GM10248 (cell line): ENCODE data around the gene HAL.
A peak's percentile ranks its signal among the peaks of the same experiment; 100 is the strongest.

ENCODE experiments used
- CTCF ChIA-PET: fragments of 300-600 bp; sonication (Branson Sonifier 250); formaldehyde crosslinking; extraction: SDS; loops from one replicate; lab custom pipeline; 2021; ENCODE audit warnings: antibody characterized with exemption; lab: Yijun Ruan, JAX
- POLR2A ChIA-PET: fragments of 350-650 bp; sonication (Branson Sonifier 250); formaldehyde crosslinking; extraction: SDS; loops from one replicate; lab custom pipeline; 2020; ENCODE audit warnings: antibody characterized with exemption; lab: Yijun Ruan, JAX
- DNase-seq: peaks from one replicate; pipeline ENCODE4 v3.0.0; 2012; ENCODE audit errors: extremely low spot score
- TF ChIP-seq, protein P1 (sequence below): IDR thresholded peaks from 2 replicates; pipeline ENCODE4 v1.5.1; 2012; ENCODE audit warnings: mild to moderate bottlenecking, low read depth; ENCODE audit errors: extremely low read depth, missing control alignments, control extremely low read depth

HAL gene

DNA sequence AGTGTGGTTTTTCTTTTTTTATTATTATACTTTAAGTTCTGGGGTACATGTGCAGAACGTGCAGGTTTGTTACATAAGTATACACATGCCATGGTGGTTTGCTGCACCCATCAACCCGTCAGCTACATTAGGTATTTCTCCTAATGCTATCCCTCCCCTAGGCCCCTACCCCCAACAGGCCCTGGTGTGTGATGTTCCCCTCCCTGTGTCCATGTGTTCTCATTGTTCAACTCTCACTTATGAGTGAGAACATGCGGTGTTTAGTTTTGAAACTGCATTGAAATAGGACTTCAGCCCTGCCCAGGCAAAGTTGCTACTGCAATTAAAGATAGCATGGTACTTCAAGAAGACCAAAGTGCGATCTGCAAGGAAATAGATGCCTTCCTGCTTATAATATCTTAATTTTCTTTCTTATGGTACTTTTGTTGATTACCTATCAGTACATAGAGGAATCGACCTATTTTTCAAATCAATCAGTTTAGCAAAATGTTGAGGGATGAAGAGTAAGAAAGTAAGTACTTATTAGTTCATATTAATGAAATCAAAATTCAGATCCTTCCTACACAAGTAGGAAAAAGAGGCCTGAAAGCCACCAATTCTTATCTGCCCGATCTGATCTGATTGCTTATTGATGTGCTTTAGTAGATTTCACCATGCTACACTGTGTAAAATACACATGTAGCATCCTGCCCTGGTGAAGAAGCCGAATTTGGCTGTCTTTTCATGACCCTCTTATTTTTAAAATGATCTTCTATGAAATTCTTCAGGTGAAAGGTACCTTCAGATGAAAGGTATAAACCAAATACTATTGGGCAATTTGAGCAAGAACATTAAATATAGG, 37.6 kb upstream of the HAL start:
- CTCF ChIA-PET = interaction anchor here (0.8 to 2.6 kb wide), 2 partner anchors 35 to 182 kb away, joined by 3 to 9 read pairs; no protein-coding TSS in a partner anchor
- DNase-seq = no peak
- POLR2A ChIA-PET = no interaction called here
- TF ChIP-seq, protein P1, sequence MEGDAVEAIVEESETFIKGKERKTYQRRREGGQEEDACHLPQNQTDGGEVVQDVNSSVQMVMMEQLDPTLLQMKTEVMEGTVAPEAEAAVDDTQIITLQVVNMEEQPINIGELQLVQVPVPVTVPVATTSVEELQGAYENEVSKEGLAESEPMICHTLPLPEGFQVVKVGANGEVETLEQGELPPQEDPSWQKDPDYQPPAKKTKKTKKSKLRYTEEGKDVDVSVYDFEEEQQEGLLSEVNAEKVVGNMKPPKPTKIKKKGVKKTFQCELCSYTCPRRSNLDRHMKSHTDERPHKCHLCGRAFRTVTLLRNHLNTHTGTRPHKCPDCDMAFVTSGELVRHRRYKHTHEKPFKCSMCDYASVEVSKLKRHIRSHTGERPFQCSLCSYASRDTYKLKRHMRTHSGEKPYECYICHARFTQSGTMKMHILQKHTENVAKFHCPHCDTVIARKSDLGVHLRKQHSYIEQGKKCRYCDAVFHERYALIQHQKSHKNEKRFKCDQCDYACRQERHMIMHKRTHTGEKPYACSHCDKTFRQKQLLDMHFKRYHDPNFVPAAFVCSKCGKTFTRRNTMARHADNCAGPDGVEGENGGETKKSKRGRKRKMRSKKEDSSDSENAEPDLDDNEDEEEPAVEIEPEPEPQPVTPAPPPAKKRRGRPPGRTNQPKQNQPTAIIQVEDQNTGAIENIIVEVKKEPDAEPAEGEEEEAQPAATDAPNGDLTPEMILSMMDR = no peak

DNA sequence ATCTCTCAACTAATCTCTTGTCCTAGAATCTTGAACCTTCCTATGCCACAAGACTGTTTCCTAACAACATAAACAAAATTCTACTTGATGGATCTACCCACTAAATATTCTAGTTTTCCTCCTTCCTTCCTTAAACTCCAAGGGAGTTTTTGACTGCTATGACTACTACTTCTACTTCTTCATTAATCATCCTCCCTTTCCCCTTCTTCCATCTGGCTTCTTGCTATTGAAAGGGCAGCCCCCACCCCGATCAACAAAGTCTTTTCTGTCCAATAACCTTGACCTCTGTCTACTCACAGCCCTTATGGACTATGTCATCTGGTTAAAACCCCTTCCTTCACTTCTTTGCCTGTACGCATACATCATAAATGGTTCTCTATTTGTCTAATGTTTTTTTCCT, 33.7 kb upstream of the HAL start:
- no peak for DNase-seq
- ChIA-PET POLR2A (no interaction called here), CTCF (no interaction called here)
- TF ChIP-seq, protein P1 = no peak

DNA sequence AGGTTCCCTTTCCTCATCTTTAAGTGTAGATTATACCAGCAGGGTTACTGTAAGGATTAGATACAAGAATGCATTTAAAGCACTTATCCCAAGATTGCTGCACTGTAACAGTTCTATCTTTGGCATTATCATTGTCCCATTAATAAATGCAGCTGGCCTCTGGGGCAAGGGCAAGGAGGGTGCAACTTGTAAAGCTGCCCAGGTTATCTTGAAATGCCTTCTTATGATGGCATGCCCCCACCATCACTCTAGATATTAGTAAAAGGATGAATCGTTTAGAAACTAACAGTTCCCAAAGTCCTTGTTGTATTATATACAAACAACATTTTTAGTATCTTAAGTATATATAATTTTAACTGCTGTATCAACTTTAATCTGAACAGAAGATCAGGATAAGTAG, 32.4 kb upstream of the HAL start:
- DNase-seq = no peak
- POLR2A ChIA-PET = no interaction called here

GRCh38 chr12:96026331-96026730, 30.2 kb upstream of the HAL start:
- TF ChIP-seq, protein P1 = no peak
- ChIA-PET POLR2A (no interaction called here), CTCF (interaction anchor here (1.4 kb wide), 1 partner anchor 189 kb away, joined by 3 read pairs; no protein-coding TSS in a partner anchor)
- no peak for DNase-seq

More for the DNA sequence above, 32.4 kb upstream of the HAL start:
- CTCF ChIA-PET = no interaction called here
- TF ChIP-seq, protein P1 = no peak

DNA sequence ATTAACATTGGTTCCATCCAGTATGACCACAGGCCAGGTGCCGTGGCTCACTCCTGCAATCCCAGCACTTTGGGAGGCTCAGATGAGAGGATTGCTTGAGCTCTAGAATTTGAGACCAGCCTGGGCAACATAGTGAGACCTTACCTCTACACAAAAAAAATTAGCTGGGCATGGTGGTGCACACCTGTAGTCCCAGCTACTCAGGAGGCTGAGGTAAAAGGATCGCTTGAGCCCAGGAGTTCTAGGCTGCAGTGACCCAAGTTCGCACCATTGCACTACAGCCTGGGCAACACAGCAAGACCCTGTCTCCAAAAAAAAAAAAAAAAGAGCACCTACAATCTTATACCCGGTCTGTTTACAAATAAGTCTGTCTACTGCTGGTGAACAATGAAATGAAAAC, 29.4 kb upstream of the HAL start:
- CTCF ChIA-PET = interaction anchor here (1.4 kb wide), 1 partner anchor 190 kb away, joined by 3 read pairs; no protein-coding TSS in a partner anchor
- TF ChIP-seq, protein P1 = no peak
- POLR2A ChIA-PET = no interaction called here
- DNase-seq = no peak

DNA sequence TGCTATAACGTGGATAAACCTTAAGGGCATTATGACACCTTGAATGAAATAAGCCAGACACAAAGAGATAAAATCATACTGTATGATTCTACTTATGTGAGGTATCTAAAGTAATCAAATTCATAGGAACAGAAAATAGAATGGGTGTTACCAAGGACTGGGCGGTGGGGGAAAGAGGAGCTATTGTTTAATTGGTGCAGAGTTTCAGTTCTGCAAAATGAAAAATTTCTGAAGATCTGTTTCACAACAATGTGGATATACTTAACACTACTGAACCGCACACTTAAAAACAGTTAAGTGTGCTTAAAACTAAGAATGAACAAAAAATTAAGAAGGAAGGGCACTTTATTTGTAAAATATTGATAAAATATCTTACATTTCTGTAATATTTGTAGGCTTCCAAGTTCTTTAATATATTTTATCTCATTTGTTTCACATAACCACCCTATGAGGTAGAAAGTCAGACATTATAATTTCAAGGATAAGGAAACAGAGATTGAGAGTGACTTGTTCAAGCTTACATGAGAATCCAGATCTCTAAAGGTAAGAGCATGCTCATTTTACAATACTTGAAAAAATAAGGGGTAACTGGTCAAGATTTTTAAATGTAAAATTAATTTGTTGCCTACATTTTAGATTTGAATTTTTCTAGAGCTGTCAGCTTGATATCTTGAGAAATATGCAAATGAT, 24.3 kb upstream of the HAL start:
- CTCF ChIA-PET = interaction anchor here (0.9 to 2.8 kb wide), 3 partner anchors 8 to 22 kb away, joined by 3 to 11 read pairs (median 4); no protein-coding TSS in a partner anchor
- POLR2A ChIA-PET = no interaction called here
- TF ChIP-seq, protein P1 = no peak

More for the DNA sequence above, 24.3 kb upstream of the HAL start:
- DNase-seq = peak; percentile 27
